Measurements from ENCODE around the gene DHX9. TPM values are rescaled to one million over a fixed set of nuclear protein-coding genes. Genes with fewer than 3 reads are reported as not detected.
A peak's percentile ranks its signal among the peaks of the same experiment; 100 is the strongest.

DHX9 gene
- total RNA-seq, 1 experiment from 2014 or later = 336 TPM

DNA sequence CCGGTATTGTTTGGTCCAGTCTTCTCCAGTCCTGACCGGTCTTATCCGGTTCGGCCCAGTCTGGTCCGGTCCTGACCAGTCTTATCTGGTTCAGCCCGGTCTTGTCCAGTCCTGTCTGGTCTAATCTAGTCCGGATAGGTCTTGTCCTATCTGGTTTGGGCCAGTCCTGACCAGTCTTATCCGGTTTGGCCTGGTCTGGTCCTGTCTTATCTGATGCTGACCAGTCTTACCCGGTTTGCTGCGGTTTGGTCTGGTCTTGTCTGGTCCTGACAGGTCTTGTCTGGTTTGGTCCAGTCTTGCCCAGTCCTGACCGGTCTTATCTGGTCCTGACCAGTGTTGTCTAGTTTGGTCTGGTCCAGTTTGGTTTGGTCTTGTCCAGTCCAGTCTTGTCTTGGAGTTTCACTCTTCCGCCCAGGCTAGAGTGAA is 30.1 kb downstream of the DHX9 start:
- no peaks in the 10 kb centered on the region for H3K9me3 ChIP-seq (ENCODE audit: control insufficient read depth, low read depth, low read length)
- no peaks in the 10 kb centered on the region for H3K23me2 ChIP-seq (ENCODE audit: insufficient read length, low read depth, low read length, poor library complexity, severe bottlenecking)
- H3K79me1 ChIP-seq (ENCODE audit: insufficient read depth, low read depth, low read length, poor library complexity, severe bottlenecking) = no peaks in the 10 kb centered on the region
- no peak overlapping the region for H2BK15ac ChIP-seq (ENCODE audit: low read depth, low read length)
- H3K14ac ChIP-seq (ENCODE audit: insufficient read depth, low read length) = no peak overlapping the region
- H3K4me2 ChIP-seq (ENCODE audit: insufficient read depth, insufficient read length, low read length) = no peak overlapping the region
- H2BK120ac ChIP-seq (ENCODE audit: low read depth, low read length, poor library complexity, severe bottlenecking) = no peak overlapping the region
- no peak for TF ChIP-seq CTCF (conservative IDR thresholded peaks at IDR 0.05)
- no peak overlapping the region for H3K23ac ChIP-seq (ENCODE audit: insufficient read length, low read depth, low read length)
- no peaks in the 10 kb centered on the region; the same call in 1 of the 2 replicates for H3K79me2 ChIP-seq (ENCODE audit: insufficient read depth, low read length)
- no peak overlapping the region for H2BK20ac ChIP-seq (ENCODE audit: low read depth, low read length, poor library complexity, severe bottlenecking)
- H3K4me1 Mint-ChIP-seq = no peaks in the 10 kb centered on the region
- H4K91ac ChIP-seq (ENCODE audit: insufficient read length, low read depth, low read length) = no peak overlapping the region
- no peaks in the 10 kb centered on the region for H3K27me3 ChIP-seq (ENCODE audit: insufficient read depth, low read length)
- peaks cover 79 to 97% (median 95%) of the 10 kb centered on the region in 3 experiments; a peak in 6 of 7 replicates for H3K36me3 Mint-ChIP-seq (ENCODE audit: insufficient read depth in 1 of 3, low read depth in 3 of 3)
- no CpG with 5 or more reads among the region's 12 CpGs for WGBS (ENCODE audit: extremely low coverage, insufficient read length, low lambda C conversion rate)
- H4K8ac ChIP-seq (replicated peaks; ENCODE audit: insufficient read length, low read depth, low read length) = no peak overlapping the region
- H3K27ac ChIP-seq (ENCODE audit: insufficient read length, low read depth, low read length) = peak overlapping the region; percentile 37
- peaks cover 5% of the 10 kb centered on the region for H4K20me1 ChIP-seq (ENCODE audit: control insufficient read depth, insufficient read depth, insufficient read length)
- H2BK12ac ChIP-seq (ENCODE audit: insufficient read length, low read depth, low read length) = no peak overlapping the region
- no peak overlapping the region for H2AFZ ChIP-seq (ENCODE audit: low read length)
- no peak overlapping the region for H3K4ac ChIP-seq (ENCODE audit: low read depth, low read length)
- H3K4me3 Mint-ChIP-seq = no peak overlapping the region
- no peak overlapping the region for H3K18ac ChIP-seq (ENCODE audit: insufficient read length, low read depth, low read length)
- H2AK5ac ChIP-seq (ENCODE audit: insufficient read length, low read length) = no peak overlapping the region
- H3K27ac Mint-ChIP-seq = peak overlapping the region; percentile 7 to 92 (median 80); a peak in 6 of 7 replicates
- H3K4me1 ChIP-seq (ENCODE audit: insufficient read depth, low read length) = no peaks in the 10 kb centered on the region
- H4K5ac ChIP-seq (ENCODE audit: insufficient read length, low read depth, low read length) = peak overlapping the region; percentile 39
- peak overlapping the region; percentile 43 for H2BK5ac ChIP-seq (ENCODE audit: insufficient read length, low read length)
- DNase-seq = peak; percentile 45
- H3K27me3 Mint-ChIP-seq (ENCODE audit: low read depth) = no peaks in the 10 kb centered on the region
- no peak overlapping the region for H3K56ac ChIP-seq (ENCODE audit: insufficient read length, low read depth, low read length)
- H3K9me3 Mint-ChIP-seq = no peaks in the 10 kb centered on the region
- no peak overlapping the region for H3K9ac ChIP-seq (ENCODE audit: extremely low read depth, insufficient read length, low read length)
- H3T11ph ChIP-seq (ENCODE audit: low read length) = no peak overlapping the region
